Sigmoid colon (tissue), 7 donors: ENCODE data around the gene USB1. TPM values are rescaled to one million over a fixed set of nuclear protein-coding genes. Genes with fewer than 3 reads are reported as not detected.

Source experiments
- DNase-seq: peaks from one replicate; pipeline ENCODE4 v3.0.0-alpha.2; 2019
- H3K27ac ChIP-seq, 4 donors: fragments of 200-600 bp; sonication (generic); one replicate each; pipeline ENCODE4 v1.5.1; 2016 to 2019; ENCODE audit warnings: mild to moderate bottlenecking in 1 of 4
- H3K27me3 ChIP-seq, 3 donors: fragments of 200-600 bp; sonication (generic); one replicate each; pipeline ENCODE4 v1.5.1; 2019; ENCODE audit warnings: mild to moderate bottlenecking in 1 of 3
- H3K36me3 ChIP-seq, 4 donors: fragments of 200-600 bp; sonication (generic); one replicate each; pipeline ENCODE4 v1.5.1; 2016 to 2019
- H3K4me1 ChIP-seq, 4 donors: fragments of 200-600 bp; sonication (generic); one replicate each; pipeline ENCODE4 v1.5.1; 2017 to 2019
- H3K4me3 ChIP-seq, 4 donors: fragments of 200-600 bp; sonication (generic); one replicate each; pipeline ENCODE4 v1.5.1; 2017 to 2019; ENCODE audit warnings: mild to moderate bottlenecking in 2 of 4, moderate library complexity in 1 of 4
- H3K9me3 ChIP-seq, 4 donors: fragments of 200-600 bp in 3 of 4; sonication (generic) in 3 of 4; one replicate each; pipeline versions ENCODE4 v1.5.1 to v1.6.1; 2013 to 2019
- CTCF ChIP-seq, 4 experiments: fragments of 450-650 bp in 3 of 4; fragments of 200-600 bp in 1 of 4; IDR thresholded peaks; one replicate each; pipeline ENCODE4 v1.5.1; 2016 to 2019; ENCODE audit warnings: antibody characterized with exemption in 4 of 4, mild to moderate bottlenecking in 3 of 4, moderate library complexity in 2 of 4
- EP300 ChIP-seq, 4 donors: sonication (generic); formaldehyde crosslinking; IDR thresholded peaks; one replicate each; pipeline ENCODE4 v1.6.1; 2017; ENCODE audit warnings: antibody characterized with exemption in 4 of 4
- POLR2A ChIP-seq, 2 donors: fragments of 450-650 bp; IDR thresholded peaks; one replicate each; pipeline ENCODE4 v1.6.1; 2016; ENCODE audit warnings: antibody characterized with exemption in 2 of 2, mild to moderate bottlenecking in 2 of 2, moderate library complexity in 2 of 2
- POLR2AphosphoS5 ChIP-seq, 4 donors: sonication (generic); formaldehyde crosslinking; IDR thresholded peaks; one replicate each; pipeline ENCODE4 v1.6.1; 2017; ENCODE audit warnings: antibody characterized with exemption in 4 of 4
- WGBS, 2 donors: extraction: QIAGEN DNeasy Blood & Tissue Kit; methylation state at CpG; one replicate each; pipeline ENCODE4 v1.1.7; 2013; 5-methylcytosine and 5-hydroxymethylcytosine counted together
- intact Hi-C: fragments of 100-400 bp; cut with DNase I; formaldehyde crosslinking; loops from one replicate; pipeline ENCODE4 v1.15.1; 2023
- polyA plus RNA-seq, 3 donors: library from polyadenylated mRNA; stranded (reverse); fragments of 200-250 nt; gene quantifications; one replicate each; pipeline ENCODE4 v1.2.3, GENCODE V29; 2013
- total RNA-seq, 4 donors: library from RNA; depleted of rRNA; stranded (reverse); fragments of >200 nt; gene quantifications; one replicate each; pipeline ENCODE4 v1.1.0, GENCODE V29; 2016
- donor health status: healthy with polysubstance abuse.
- donor health status: Bipolar disorder and iron deficiency.
- donor health status: healthy.

USB1 gene
- total and polyA plus RNA-seq, 7 donors = 19.9 to 44.9 (median 36.6) TPM

DNA sequence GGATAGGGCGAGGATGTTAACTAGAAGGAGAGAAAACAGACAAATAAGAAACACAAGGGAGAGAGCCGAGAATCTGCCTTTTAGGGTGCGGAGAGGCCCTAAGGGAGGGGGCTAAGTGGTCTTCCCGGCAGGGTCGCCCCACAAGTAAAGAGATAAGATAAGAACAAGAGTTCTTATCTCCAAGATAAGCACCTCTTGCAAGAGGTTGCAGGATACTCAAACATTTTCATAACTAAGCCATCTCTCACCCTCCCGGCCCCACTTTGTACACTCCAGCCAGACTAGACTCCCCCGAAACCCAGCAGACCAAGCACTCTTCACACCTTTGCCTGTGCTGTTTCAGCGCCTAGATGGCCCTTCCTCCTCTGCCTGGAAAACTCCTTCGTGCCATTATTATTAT is 15.0 kb upstream of the USB1 start:
- WGBS, 2 donors = 49 to 68% methylated on average over 9 of the region's 9 CpGs
- no peak overlapping the region for H3K4me3 ChIP-seq
- no peaks in the 10 kb centered on the region for H3K36me3 ChIP-seq
- intact Hi-C loops = no loop called here
- H3K27me3 ChIP-seq = peaks cover 0 to 8% (median 5%) of the 10 kb centered on the region in 3 donors
- TF ChIP-seq EP300 (IDR thresholded peaks at IDR 0.05) = no peak
- TF ChIP-seq POLR2AphosphoS5 (IDR thresholded peaks at IDR 0.05) = no peak
- TF ChIP-seq POLR2A (IDR thresholded peaks at IDR 0.05) = no peak
- no peak for TF ChIP-seq CTCF (IDR thresholded peaks at IDR 0.05)
- no peaks in the 10 kb centered on the region for H3K9me3 ChIP-seq
- H3K27ac ChIP-seq = no peak overlapping the region
- peaks cover 0 to 19% (median 17%) of the 10 kb centered on the region in 4 donors for H3K4me1 ChIP-seq
- peak; percentile 36 for DNase-seq

GRCh38 chr16:57987441-57988177 is 13.6 kb upstream of the USB1 start:
- intact Hi-C loops = no loop called here
- TF ChIP-seq EP300 (IDR thresholded peaks at IDR 0.05) = no peak
- no peak for TF ChIP-seq CTCF (IDR thresholded peaks at IDR 0.05)
- TF ChIP-seq POLR2A (IDR thresholded peaks at IDR 0.05) = no peak
- no peak for TF ChIP-seq POLR2AphosphoS5 (IDR thresholded peaks at IDR 0.05)
- H3K27ac ChIP-seq = no peak overlapping the region
- 96 to 97% methylated on average over 8 of the region's 8 CpGs for WGBS, 2 donors
- H3K27me3 ChIP-seq = peaks cover 0 to 8% (median 5%) of the 10 kb centered on the region in 3 donors
- H3K9me3 ChIP-seq = no peaks in the 10 kb centered on the region
- DNase-seq = no peak
- no peaks in the 10 kb centered on the region for H3K36me3 ChIP-seq
- H3K4me1 ChIP-seq = peaks cover 0 to 19% (median 17%) of the 10 kb centered on the region in 4 donors
- H3K4me3 ChIP-seq = no peak overlapping the region

DNA sequence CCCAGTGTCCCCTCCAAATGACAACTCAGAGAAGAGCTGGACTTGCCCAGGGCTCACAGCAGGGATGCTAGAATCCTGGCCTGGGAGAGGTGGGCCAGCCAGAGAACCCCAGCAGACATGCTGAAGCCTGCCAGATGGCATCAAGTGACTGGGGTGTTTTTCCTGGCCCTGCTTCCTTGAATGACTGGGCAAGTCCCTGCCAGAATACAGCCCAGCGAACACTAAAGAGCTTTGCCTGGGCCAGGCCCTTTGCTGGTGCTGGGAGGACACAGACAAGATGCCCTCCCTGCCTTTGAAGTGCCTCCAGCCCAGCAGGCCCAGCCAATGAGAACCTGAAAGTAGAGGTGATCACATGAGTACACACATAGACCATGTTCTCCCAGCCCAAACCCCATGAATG is 12.3 kb upstream of the USB1 start:
- WGBS, 2 donors = 67 to 71% methylated on average over 1 of the region's 1 CpG
- TF ChIP-seq POLR2AphosphoS5 (IDR thresholded peaks at IDR 0.05) = no peak
- TF ChIP-seq EP300 (IDR thresholded peaks at IDR 0.05) = no peak
- peaks cover 0 to 19% (median 17%) of the 10 kb centered on the region in 4 donors for H3K4me1 ChIP-seq
- H3K27ac ChIP-seq = no peak overlapping the region
- intact Hi-C loops = no loop called here
- H3K4me3 ChIP-seq = no peak overlapping the region
- H3K9me3 ChIP-seq = no peaks in the 10 kb centered on the region
- peaks cover 0 to 2% (median under 1%) of the 10 kb centered on the region in 4 donors for H3K36me3 ChIP-seq
- peak; percentile 65 for DNase-seq
- peaks cover 0 to 8% (median 5%) of the 10 kb centered on the region in 3 donors for H3K27me3 ChIP-seq

- peaks cover 7 to 27% (median 14%) of the 10 kb centered on the region in 4 donors for H3K36me3 ChIP-seq
- no peaks in the 10 kb centered on the region for H3K27me3 ChIP-seq
- no peak overlapping the region for H3K4me3 ChIP-seq
- 86 to 87% methylated on average over 11 of the region's 11 CpGs for WGBS, 2 donors
- DNase-seq = peak; percentile 61
- intact Hi-C loops = no loop called here
- H3K4me1 ChIP-seq = peaks cover 0 to 14% (median 3%) of the 10 kb centered on the region in 4 donors
- no peaks in the 10 kb centered on the region for H3K9me3 ChIP-seq
- TF ChIP-seq POLR2AphosphoS5 (IDR thresholded peaks at IDR 0.05) (no peak), CTCF (IDR thresholded peaks at IDR 0.05) (no peak), EP300 (IDR thresholded peaks at IDR 0.05) (no peak), POLR2A (IDR thresholded peaks at IDR 0.05) (no peak)
- H3K27ac ChIP-seq = no peak overlapping the region
Measured at GRCh38 chr16:57991551-57992059, 9.6 kb upstream of the USB1 start.

GRCh38 chr16:57992084-57992483 is 9.1 kb upstream of the USB1 start:
- intact Hi-C loops = no loop called here
- Histone ChIP-seq H3K27me3 (no peaks in the 10 kb centered on the region), H3K36me3 (peaks cover 7 to 32% (median 19%) of the 10 kb centered on the region in 4 donors), H3K4me3 (no peak overlapping the region), H3K9me3 (no peaks in the 10 kb centered on the region), H3K27ac (no peak overlapping the region), H3K4me1 (peaks cover 0 to 14% (median 3%) of the 10 kb centered on the region in 4 donors)
- DNase-seq = no peak
- TF ChIP-seq CTCF (IDR thresholded peaks at IDR 0.05) (no peak), POLR2A (IDR thresholded peaks at IDR 0.05) (no peak), POLR2AphosphoS5 (IDR thresholded peaks at IDR 0.05) (no peak), EP300 (IDR thresholded peaks at IDR 0.05) (no peak)
- WGBS, 2 donors = 93% methylated on average over 6 of the region's 6 CpGs
